Heart right ventricle (tissue), 16 donors: ENCODE measurements around the gene PWWP3B. TPM values are rescaled to one million over a fixed set of nuclear protein-coding genes. Genes with fewer than 3 reads are reported as not detected.
A peak's percentile ranks its signal among the peaks of the same experiment; 100 is the strongest.

Experiments
- ATAC-seq, 8 donors: fragments of 200-7000 bp; cut with Tn5 transposase; one replicate each; pipeline ENCODE4 v1.9.1; 2020; ENCODE audit warnings: mild to moderate bottlenecking in 8 of 8, moderate library complexity in 8 of 8, moderate number of reproducible peaks in 1 of 8
- DNase-seq, 2 donors: peaks; one replicate each; pipeline ENCODE4 v3.0.0-alpha.2; 2020
- H3K27ac ChIP-seq, 10 donors: fragments of 200-600 bp; sonication (generic) in 2 of 10; one replicate each; pipeline versions ENCODE4 v1.5.0 to v1.8.0; 2020 to 2022; ENCODE audit warnings: mild to moderate bottlenecking in 3 of 10
- H3K27me3 ChIP-seq, 7 donors: fragments of 200-600 bp; one replicate each; pipeline ENCODE4 v1.8.0; 2021 to 2022; ENCODE audit warnings: mild to moderate bottlenecking in 2 of 7
- H3K36me3 ChIP-seq, 9 donors: fragments of 200-600 bp; sonication (generic) in 1 of 9; one replicate each; pipeline versions ENCODE4 v1.5.0 to v1.8.0; 2020 to 2022; ENCODE audit warnings: mild to moderate bottlenecking in 2 of 9
- H3K4me1 ChIP-seq, 9 donors: fragments of 200-600 bp; sonication (generic) in 1 of 9; one replicate each; pipeline versions ENCODE4 v1.5.0 to v1.8.0; 2020 to 2022; ENCODE audit warnings: mild to moderate bottlenecking in 4 of 9
- H3K4me3 ChIP-seq, 10 donors: fragments of 200-600 bp; sonication (generic) in 2 of 10; one replicate each; pipeline versions ENCODE4 v1.5.0 to v1.8.0; 2020 to 2022; ENCODE audit warnings: mild to moderate bottlenecking in 7 of 10, moderate library complexity in 2 of 10
- H3K9me3 ChIP-seq, 11 donors: fragments of 200-600 bp in 10 of 11; sonication (generic) in 2 of 11; one replicate each; pipeline versions ENCODE4 v1.5.0 to v1.8.0; 2013 to 2022; ENCODE audit warnings: mild to moderate bottlenecking in 2 of 11, control low read depth in 1 of 11, moderate library complexity in 1 of 11
- CTCF ChIP-seq, 9 donors: fragments of 200-600 bp; sonication (generic) in 2 of 9; IDR thresholded peaks; one replicate each; pipeline versions ENCODE4 v1.5.0 to v1.8.0; 2021 to 2022; ENCODE audit warnings: antibody characterized with exemption in 9 of 9, mild to moderate bottlenecking in 5 of 9, moderate library complexity in 1 of 9
- WGBS, 2 donors: extraction: QIAGEN DNeasy Blood & Tissue Kit; methylation state at CpG; one replicate each; pipeline ENCODE4 v1.1.7; 2013; ENCODE audit warnings: inconsistent platforms in 1 of 2; 5-methylcytosine and 5-hydroxymethylcytosine counted together
- intact Hi-C, 10 donors: fragments of 100-400 bp; cut with DNase I; formaldehyde crosslinking; loops; one replicate each; pipeline versions ENCODE4 v1.11.1 to v1.14.2; 2022
- long read RNA-seq, 3 donors: library from polyadenylated mRNA; unstranded; transcript quantifications; one replicate each; pipeline ENCODE4 v2.0.0, GENCODE V29; 2020 to 2021
- polyA plus RNA-seq, 2 donors: library from polyadenylated mRNA; stranded (reverse); fragments of 200-250 nt; gene quantifications; one replicate each; pipeline ENCODE4 v1.2.3, GENCODE V29; 2013
- total RNA-seq, 10 donors: library from RNA; stranded (reverse); fragmentation: NEBNext Ultra II Directional in 3 of 10; extraction: Animal tissue kit (Norgen Biotek cat#: 25700) in 3 of 10; gene quantifications; one replicate each; pipeline versions ENCODE4 v1.2.1 to v1.2.4, GENCODE V29; 2021 to 2023
- donor health status: Arrhythmogenic right ventricular cardiomyopathy.
- donor health status: ischemic (EF 13 %, LVEDD 7.1; RV severe dilation, severe dysfunction).
- donor health status: healthy with polysubstance abuse.
- donor health status: DM: no; HTN: yes; CAD: no.
- donor health status: DM: no; HTN: no; CAD: no.
- donor health status: ischemic (EF 25% LVEDD 6.9; RV normal size, moderate dysfunction).
- donor health status: ischemic (EF 25% LVEDD 5.7; RV mildly dilated, moderate dysfunction).
- donor health status: healthy.
- donor health status: DM: yes; HTN: yes; CAD: no.
- donor health status: Ischemic cardiomyopathy.
- donor health status: ischemic (EF 35%, LVEDD 5.7; RV mildly dilated, moderate dysfunction).
- donor health status: nonischemic (EF 11% LVEDD 7.7; RV severe dilation, severe dysfunction).
- donor health status: DM: yes; HTN: yes; CAD: no.
- donor health status: PGD.
- donor health status: ischemic (EF 29% LVEDD 5.4; RV normal size, mild dysfunction).
- donor health status: nonischemic (EF 23%, LVEDD 6.1; RV moderate dilation, normal function).

The PWWP3B gene
- total RNA-seq, result 10 to 100 TPM in 7 of 10 donors, 1 to 10 TPM in 3; 3.3 to 24.1 (median 11.8) TPM
- polyA plus RNA-seq, result 1 to 10 TPM in 1 of 2 donors, under 1 TPM in 1; 0.96 to 2.9 TPM
- long read RNA-seq, donor 1, full-length matches to known transcripts, result 12 of 29 reads
- long read RNA-seq, donor 1, partial matches to known transcripts, result 11 of 29 reads
- long read RNA-seq, donor 1, other reads (novel, unspliced or antisense), result 6 of 29 reads
- long read RNA-seq, donor 2, full-length matches to known transcripts, result 2 of 9 reads
- long read RNA-seq, donor 2, partial matches to known transcripts, result 5 of 9 reads
- long read RNA-seq, donor 2, other reads (novel, unspliced or antisense), result 2 of 9 reads
- long read RNA-seq, donor 3, full-length matches to known transcripts, result 2 of 5 reads
- long read RNA-seq, donor 3, partial matches to known transcripts, result 3 of 5 reads
- long read RNA-seq, donor 3, other reads (novel, unspliced or antisense), result 0 of 5 reads

- H3K4me3 ChIP-seq, result peak within 1 kb of the TSS in 5 of 10 donors; percentile 35 to 43 (median 42)
- intact Hi-C loops, result no loop called here
- WGBS, 2 donors, result 2 to 5% methylated on average over 14 of the region's 14 CpGs
- H3K4me1 ChIP-seq, result no peaks in the 10 kb centered on the region
- H3K9me3 ChIP-seq, result no peaks in the 10 kb centered on the region
- no peaks in the 10 kb centered on the region for H3K36me3 ChIP-seq
- TF ChIP-seq CTCF (IDR thresholded peaks at IDR 0.05), result no peak
- DNase-seq (peak; percentile 11 to 26), ATAC-seq (peak in 5 of 8 donors; percentile 56 to 72 (median 62))
- peaks cover 0 to 29% (median 0%) of the 10 kb centered on the region in 7 donors for H3K27me3 ChIP-seq
- H3K27ac ChIP-seq, result no peak within 1 kb of the TSS
Measured at GRCh38 chrX:106168107-106168506, at the start of gene PWWP3B. PWWP3B (plus strand) TSS chrX:106168305; CDS start chrX:106205433, 37,128 bp downstream.

DNA sequence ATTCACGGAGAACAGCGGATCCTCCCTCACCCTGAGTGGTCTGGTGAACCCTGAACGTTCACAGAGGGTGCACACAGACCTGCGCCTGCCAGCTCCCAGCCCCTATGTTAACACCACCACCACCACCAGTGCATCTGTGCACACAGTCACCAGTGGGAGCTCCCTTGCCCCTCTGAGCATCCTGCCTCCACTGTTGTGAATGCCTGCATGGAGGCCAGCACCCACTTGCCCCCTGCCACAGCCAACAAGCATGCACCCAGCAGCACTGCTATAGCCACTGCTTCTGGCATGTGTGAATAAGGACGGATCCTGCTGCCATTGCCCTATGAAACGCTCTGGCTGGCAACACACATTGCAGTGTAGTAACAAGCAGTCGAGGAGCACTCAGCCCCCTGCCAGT lies 29.1 kb upstream of the PWWP3B start:
- Histone ChIP-seq H3K27me3 (no peaks in the 10 kb centered on the region), H3K9me3 (peaks cover 0 to 12% (median 0%) of the 10 kb centered on the region in 11 donors), H3K4me1 (no peaks in the 10 kb centered on the region), H3K4me3 (no peak overlapping the region), H3K36me3 (no peaks in the 10 kb centered on the region), H3K27ac (no peak overlapping the region)
- no peak for TF ChIP-seq CTCF (IDR thresholded peaks at IDR 0.05)
- no peak for ATAC-seq
- 85 to 87% methylated on average over 7 of the region's 7 CpGs for WGBS, 2 donors
- intact Hi-C loops, result no loop called here
- no peak for DNase-seq

DNA sequence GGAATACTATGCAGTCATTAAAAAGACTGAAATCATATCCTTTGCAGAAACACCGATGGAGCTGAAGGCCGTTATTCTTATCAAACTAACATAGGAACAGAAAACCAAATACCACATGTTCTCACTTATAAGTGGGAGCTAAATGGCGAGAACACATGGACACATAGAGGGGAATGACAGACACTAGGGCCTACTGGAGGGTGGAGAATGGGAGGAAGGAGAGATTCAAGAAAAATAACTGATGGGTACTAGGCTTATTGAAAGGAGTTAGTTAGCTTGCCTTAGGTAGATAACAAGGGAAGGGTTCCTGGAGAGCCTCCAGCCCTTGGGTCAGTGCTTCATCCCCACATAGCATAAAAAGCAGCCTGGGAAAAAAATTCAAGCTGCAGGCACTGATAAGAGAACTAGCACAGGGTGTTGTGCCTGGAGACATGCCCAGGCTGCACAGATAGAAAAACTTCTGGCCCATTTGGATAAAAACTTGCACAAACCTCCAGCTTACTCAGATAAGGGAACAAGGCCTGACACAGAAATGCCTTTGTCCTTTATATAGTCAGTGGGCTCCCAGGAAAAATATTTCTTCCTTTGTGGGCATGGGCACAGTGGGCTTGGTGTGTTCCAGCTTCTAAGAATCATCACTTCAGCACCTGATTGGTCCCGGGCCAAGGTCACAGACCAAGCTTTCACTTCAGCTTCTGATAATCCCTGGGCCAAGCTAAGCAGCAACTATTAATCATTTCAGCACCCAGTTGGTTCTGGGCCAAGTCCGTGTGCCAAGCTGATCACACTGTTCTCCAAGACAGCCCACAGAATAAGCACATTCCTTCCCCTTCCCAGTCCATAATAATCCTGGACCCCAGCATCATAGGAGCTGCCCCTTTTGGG lies 23.1 kb upstream of the PWWP3B start:
- DNase-seq (peak; percentile 45 to 50), ATAC-seq (peak; percentile 58 to 95 (median 80))
- Histone ChIP-seq H3K27ac (peak overlapping the region in 3 of 10 donors; percentile 22 to 31 (median 30)), H3K9me3 (peaks cover 0 to 19% (median 0%) of the 10 kb centered on the region in 11 donors), H3K36me3 (no peaks in the 10 kb centered on the region), H3K27me3 (peaks cover 0 to 6% (median 0%) of the 10 kb centered on the region in 7 donors), H3K4me1 (peaks cover 0 to 3% (median 0%) of the 10 kb centered on the region in 9 donors), H3K4me3 (no peak overlapping the region)
- no peak for TF ChIP-seq CTCF (IDR thresholded peaks at IDR 0.05)
- 21 to 30% methylated on average over 5 of the region's 5 CpGs for WGBS, 2 donors
- intact Hi-C loops, result no loop called here

GRCh38 chrX:106150701-106151100 lies 17.4 kb upstream of the PWWP3B start:
- intact Hi-C loops, result no loop called here
- WGBS, 2 donors, result 58 to 80% methylated on average over 2 of the region's 2 CpGs

More at GRCh38 chrX:106150701-106151100, 17.4 kb upstream of the PWWP3B start:
- Histone ChIP-seq H3K27ac (no peak overlapping the region), H3K36me3 (no peaks in the 10 kb centered on the region), H3K4me1 (no peaks in the 10 kb centered on the region), H3K27me3 (peaks cover 0 to 8% (median 0%) of the 10 kb centered on the region in 7 donors), H3K9me3 (no peaks in the 10 kb centered on the region), H3K4me3 (no peak overlapping the region)
- DNase-seq, result no peak
- ATAC-seq, result no peak
- TF ChIP-seq CTCF (IDR thresholded peaks at IDR 0.05), result no peak
